ENCODE data around the gene NT5M.
A peak's percentile ranks its signal among the peaks of the same experiment; 100 is the strongest.

The NT5M gene

DNA sequence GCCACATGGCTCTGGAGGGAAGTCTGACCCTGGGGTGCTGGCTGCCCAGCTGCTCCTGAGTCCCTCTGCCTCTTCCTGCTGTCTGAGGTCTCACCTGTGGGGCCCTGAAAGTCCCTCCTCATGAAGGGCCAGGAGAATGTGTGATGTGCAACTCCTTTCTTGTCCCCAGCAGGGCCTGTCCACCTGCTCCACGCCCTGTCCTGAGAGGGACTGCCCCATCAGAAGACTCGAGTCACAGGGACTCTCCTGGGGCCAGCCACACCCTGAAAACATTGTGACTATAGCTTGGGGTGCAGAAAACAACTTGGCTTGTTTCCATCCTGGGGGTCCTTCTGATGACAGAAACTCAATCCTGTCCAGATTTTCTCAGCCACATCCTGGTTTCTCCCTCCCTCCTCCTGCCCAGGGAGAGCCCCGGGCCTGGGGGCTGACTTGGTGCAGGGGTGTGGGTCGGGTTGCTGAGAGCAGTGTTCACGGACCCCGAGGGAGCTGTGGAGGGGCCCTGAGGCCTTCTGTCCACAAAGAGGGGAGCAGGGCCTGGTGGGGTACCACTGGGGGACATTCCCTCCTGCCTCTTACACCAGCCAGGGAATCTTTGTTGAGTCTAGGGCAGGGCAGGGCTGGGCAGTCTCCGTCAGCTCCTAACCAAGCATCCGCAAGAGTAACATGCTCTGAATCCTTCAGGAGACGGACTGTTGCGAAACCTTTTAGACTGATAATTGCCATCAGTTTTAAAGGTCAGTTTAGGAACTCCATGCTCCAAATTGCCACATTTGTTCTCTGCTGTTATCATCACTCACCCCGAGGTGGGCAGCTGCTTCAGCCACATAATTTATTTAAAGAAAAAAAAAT is 45.9 kb downstream of the NT5M start:
- Histone ChIP-seq H3K27me3 (no peaks in the 10 kb centered on the region), H3K9me3 (no peaks in the 10 kb centered on the region), H3K27ac (no peak overlapping the region), H4K20me1 (no peaks in the 10 kb centered on the region), H3K36me3 (no peaks in the 10 kb centered on the region), H3K9ac (no peak overlapping the region), H3K4me3 (no peak overlapping the region), H3K4me2 (no peak overlapping the region), H3K4me1 (peaks cover 19% of the 10 kb centered on the region)
- 0 out of 2 replicates have a peak, but pooled peaks have one; percentile 32 for TF ChIP-seq Cebpa-rat (IDR thresholded peaks at IDR 0.05)

DNA sequence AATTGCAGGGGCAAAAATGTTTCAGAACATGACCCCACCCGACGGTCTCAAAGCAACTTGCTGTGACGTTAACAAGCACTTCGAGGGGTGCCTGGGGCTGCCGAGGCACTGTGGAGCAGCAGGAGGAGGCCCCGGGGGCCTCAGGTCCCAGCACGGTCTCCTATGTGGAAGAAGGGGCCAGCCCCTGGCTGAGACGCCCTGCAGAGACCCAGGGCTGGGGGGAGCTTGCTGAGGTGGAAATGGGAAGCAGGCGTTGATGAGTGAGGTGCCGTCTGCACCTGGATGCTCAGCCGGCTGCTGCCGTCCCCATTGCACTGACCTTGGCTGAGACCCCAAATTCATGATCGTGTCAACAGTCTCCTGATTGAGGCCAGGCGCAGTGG is 46.5 kb downstream of the NT5M start:
- Histone ChIP-seq H3K36me3 (no peaks in the 10 kb centered on the region), H3K27ac (no peak overlapping the region), H3K4me1 (peaks cover 15% of the 10 kb centered on the region), H3K27me3 (no peaks in the 10 kb centered on the region), H3K9me3 (no peaks in the 10 kb centered on the region), H4K20me1 (no peaks in the 10 kb centered on the region), H3K4me3 (no peak overlapping the region), H3K9ac (no peak overlapping the region), H3K4me2 (no peak overlapping the region)
- no peak for TF ChIP-seq Cebpa-rat (IDR thresholded peaks at IDR 0.05)

DNA sequence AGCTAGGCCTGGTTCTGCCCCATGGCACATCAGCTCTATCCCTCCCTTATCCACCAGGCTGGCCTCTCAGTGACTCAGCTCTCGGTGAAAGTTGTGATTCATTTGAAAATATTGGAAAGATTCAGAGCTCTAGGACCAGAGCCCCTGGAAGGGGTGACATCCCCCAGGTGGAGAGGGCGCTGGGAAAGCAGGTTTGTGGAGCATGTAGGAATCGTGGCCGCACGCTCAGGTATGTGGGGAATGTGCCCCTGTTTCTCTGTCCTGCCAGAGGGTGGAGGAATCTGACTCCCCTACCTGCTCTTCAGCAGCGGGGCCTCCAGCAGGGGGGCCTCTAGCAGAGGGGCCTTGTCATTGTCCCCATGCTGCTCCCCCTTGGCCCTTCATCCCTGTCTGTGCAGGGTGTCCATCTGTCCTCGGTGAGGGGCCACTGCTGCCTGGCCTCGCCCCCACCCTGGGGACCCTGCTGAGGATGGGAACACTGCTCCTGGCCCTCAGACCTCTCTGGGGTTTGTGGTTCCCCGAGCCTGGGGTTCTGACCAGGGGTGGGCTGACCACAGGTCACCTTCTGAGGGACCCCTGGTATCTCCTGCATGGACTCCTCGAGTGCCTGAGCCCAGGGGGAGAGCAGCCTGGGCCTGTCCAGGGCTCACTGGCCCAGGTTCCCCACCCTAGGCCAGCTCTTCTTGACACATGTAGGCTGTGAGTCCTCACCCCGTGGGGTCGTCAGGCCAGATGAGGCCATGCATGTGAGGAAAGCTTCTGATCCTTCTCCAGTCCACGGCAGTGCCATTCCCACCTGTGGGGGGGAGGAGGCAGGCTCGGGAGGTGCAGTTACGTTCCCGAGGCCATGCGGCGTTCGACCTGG is 47.5 kb downstream of the NT5M start:
- peaks cover 15% of the 10 kb centered on the region for H3K4me1 ChIP-seq
- H3K27ac ChIP-seq = no peak overlapping the region
- no peak for TF ChIP-seq Cebpa-rat (IDR thresholded peaks at IDR 0.05)
- no peaks in the 10 kb centered on the region for H4K20me1 ChIP-seq
- H3K9me3 ChIP-seq = no peaks in the 10 kb centered on the region
- no peaks in the 10 kb centered on the region for H3K36me3 ChIP-seq
- H3K4me2 ChIP-seq = no peak overlapping the region
- no peak overlapping the region for H3K9ac ChIP-seq
- no peak overlapping the region for H3K4me3 ChIP-seq
- H3K27me3 ChIP-seq = no peaks in the 10 kb centered on the region

DNA sequence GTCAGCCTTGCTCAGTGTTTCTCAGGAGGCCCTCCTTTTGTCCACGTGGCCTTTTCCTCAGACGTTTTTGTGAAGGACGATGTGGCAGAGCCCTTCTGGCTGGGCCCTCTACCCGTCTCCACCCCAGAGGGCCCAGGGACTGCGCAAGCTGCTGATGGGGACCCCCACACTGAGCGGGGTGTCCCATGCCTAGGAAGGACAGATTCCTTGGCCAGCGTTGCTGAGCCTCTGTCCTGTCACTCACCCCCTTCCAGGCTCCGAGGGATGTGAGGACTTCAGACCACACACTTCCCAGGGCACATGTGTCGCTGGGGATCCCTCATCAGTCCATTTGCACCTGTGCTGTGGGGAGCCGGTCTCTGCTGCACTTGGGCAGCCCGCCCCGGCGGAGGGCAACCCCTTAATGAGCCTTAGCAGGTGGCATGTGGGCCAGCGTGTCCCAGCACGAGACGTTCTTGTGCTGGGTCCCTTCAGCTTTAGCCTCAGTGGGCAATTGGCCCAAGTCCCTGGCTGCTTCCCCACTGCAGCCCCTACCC is 48.3 kb downstream of the NT5M start:
- Histone ChIP-seq H3K4me2 (no peak overlapping the region), H3K9me3 (no peaks in the 10 kb centered on the region), H3K4me1 (peaks cover 19% of the 10 kb centered on the region), H3K4me3 (no peak overlapping the region), H4K20me1 (no peaks in the 10 kb centered on the region), H3K27me3 (no peaks in the 10 kb centered on the region), H3K9ac (no peak overlapping the region), H3K36me3 (no peaks in the 10 kb centered on the region), H3K27ac (no peak overlapping the region)
- no peak for TF ChIP-seq Cebpa-rat (IDR thresholded peaks at IDR 0.05)

DNA sequence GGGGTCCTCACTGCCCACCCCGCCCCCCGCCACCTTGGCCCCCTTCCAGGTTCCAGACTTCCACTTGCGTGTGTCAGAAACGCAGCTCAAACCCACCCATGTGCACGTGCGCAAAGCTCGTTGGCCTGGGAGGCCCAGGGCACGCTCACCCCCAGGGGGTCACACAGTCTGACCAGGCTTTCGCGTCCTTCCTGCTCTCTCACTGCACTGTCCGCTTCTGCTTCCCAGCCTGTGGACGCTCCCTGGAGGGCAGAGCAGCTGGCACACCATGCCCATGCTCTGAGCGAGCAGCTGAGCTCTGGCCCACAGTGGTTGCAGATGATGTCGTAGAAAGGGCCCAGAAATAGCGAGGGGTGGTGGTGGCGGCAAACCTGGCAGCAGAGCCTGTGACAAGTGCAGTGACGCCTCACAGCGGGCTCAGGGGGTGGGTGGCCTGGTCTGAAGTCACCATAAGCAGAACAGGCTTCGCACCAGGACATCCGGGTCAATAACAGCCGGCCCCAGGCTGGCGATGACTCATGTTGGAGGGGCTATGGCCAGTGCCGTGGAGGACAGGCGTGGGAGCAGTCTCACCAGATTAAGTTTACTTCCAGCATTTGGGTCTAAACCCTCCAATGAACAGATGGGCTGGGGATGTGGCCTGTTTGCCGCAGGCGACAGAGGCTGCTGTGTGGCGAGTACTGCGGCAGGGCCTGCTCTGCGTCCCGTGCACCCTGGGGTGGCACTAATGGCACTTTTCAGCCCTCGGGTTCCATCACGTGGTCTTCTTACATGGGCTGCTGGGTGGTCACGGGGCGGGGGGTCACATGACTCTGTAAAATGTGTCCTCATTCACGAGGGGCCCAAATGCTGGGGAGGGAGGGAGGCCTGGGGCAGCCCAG is 49.0 kb downstream of the NT5M start:
- no peak overlapping the region for H3K4me2 ChIP-seq
- no peak overlapping the region; the same call in 1 of the 2 replicates for H3K27ac ChIP-seq
- H3K27me3 ChIP-seq = no peaks in the 10 kb centered on the region
- no peaks in the 10 kb centered on the region for H3K36me3 ChIP-seq
- no peaks in the 10 kb centered on the region for H4K20me1 ChIP-seq
- H3K4me1 ChIP-seq = peaks cover 23% of the 10 kb centered on the region
- H3K9ac ChIP-seq = no peak overlapping the region
- no peak for TF ChIP-seq Cebpa-rat (IDR thresholded peaks at IDR 0.05)
- no peaks in the 10 kb centered on the region for H3K9me3 ChIP-seq
- no peak overlapping the region for H3K4me3 ChIP-seq

DNA sequence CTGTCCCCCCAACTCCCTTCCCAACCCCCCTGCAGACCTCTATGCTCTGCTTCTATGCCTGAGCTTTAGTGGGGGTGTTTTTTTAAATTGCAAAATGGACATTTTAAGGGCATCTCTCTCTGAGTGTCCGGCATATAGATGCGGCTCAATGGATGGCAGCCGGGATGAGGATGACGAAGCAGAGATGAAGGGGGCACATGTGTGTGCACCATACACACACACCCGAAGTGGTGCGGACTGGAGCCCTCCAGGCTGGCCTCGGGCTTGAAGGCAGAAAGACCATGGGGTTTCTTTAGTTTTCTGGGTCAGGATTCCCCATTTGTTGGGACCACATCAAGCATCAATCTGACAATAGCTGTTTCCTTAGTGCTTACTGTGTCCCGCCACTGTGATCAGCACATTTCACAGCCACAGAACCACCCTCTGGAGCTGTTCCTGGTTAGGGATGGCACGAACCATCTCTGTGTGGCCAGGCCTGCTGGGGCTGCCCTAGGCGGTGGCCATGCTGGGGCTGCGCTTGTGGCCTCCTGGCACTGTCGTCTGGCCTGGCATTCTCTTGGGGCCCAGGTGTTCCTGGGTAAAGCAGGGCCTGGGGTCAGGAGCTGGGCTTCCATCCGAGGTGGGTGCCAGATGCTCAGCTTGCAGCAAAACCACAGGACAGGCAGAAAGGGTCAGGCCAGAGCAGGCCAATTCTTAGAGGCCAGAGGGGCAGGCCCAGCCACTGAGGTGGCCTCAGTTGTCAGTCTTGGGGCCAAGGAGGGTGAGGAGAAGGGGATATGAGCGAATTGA is 49.9 kb downstream of the NT5M start:
- Histone ChIP-seq H3K4me1 (peaks cover 23% of the 10 kb centered on the region), H3K4me2 (no peak overlapping the region), H3K9ac (no peak overlapping the region), H3K9me3 (no peaks in the 10 kb centered on the region), H4K20me1 (no peaks in the 10 kb centered on the region), H3K27ac (no peak overlapping the region), H3K4me3 (no peak overlapping the region), H3K27me3 (no peaks in the 10 kb centered on the region), H3K36me3 (no peaks in the 10 kb centered on the region)
- no peak for TF ChIP-seq Cebpa-rat (IDR thresholded peaks at IDR 0.05)

DNA sequence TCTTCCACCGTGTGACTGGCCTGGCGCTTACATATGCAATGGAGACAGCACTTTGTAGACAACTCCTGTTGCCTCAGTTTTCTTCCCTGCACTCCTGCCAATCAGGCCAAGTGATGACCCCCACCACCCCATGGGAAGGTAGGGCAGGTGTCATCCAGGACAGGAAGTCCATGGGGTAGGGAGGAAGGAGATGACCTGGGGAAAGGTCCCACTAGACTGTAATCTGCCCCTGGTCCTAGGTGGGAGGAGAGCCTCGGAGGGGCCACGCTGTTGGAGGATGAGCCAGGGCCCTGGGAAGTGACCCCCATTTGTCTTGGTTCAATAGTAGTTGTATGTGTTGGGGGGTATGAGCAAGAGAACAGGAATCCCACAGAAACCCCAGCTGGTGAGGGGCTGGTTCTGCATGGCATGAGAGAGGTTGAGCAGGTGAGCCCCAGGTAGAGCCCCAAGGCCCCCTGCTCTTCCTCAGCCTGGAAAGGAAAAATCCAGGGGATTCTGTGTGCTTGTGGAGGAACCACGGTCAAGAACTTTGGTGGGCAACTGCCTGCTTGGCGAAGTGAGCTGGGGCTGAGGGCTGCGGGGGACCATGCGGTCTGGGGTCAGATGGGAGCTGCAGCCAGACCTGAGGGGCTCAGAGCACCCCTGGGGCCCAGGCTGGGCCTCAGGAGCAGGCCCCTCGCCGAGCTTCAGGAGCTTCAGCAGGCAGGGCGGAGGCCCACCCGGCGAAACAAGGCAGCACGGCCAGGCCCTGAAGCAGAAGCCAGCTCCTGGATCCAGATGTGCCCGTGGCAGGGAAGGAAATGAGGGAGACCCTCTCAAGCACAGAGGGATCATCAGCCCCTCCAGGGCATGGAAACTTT is 50.7 kb downstream of the NT5M start:
- Histone ChIP-seq H3K27ac (no peak overlapping the region), H3K36me3 (no peaks in the 10 kb centered on the region), H3K9ac (no peak overlapping the region), H3K4me2 (no peak overlapping the region), H3K4me3 (no peak overlapping the region), H4K20me1 (no peaks in the 10 kb centered on the region), H3K9me3 (no peaks in the 10 kb centered on the region), H3K4me1 (peaks cover 23% of the 10 kb centered on the region), H3K27me3 (no peaks in the 10 kb centered on the region)
- no peak for TF ChIP-seq Cebpa-rat (IDR thresholded peaks at IDR 0.05)

Measured in BLaER1 (cell line).